ENCODE measurements around the gene PRKN. TPM values are rescaled to one million over a fixed set of nuclear protein-coding genes. Genes with fewer than 3 reads are reported as not detected.

The PRKN gene
- total RNA-seq, 3 donors from 2014 or later: 5.2 to 10.2 (median 8.1) TPM

DNA sequence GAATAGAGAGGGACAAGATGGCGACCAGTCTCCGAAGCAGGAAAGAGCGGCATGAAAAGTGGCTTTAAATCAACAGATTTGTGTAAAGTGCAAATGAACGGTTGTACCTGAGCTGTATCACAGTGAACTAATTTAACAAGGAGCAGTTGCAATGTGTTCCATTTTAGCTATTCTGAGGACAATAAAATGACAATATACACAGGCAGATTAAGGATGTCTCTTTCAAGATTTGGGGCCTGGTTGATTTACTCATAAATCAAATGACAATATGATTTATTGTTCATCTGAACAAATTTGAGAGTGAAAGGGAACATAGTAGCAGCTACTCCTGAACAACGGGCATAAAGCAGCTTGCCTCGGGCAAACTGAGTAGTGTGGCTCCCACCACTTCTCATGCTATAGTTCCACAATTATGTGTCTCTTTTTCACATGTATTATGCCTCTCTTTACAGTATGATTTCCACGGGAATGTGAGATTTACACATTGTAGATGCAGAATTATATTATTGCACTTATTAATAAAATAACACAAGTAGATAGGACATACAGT lies 1249.6 kb downstream of the PRKN start:
- no peak for DNase-seq
- Histone ChIP-seq H3K4me3 (no peak overlapping the region), H3K4me1 (ENCODE audit: low read depth) (no peaks in the 10 kb centered on the region), H3K9me3 (no peaks in the 10 kb centered on the region), H3K36me3 (ENCODE audit: low read depth) (no peaks in the 10 kb centered on the region)
- intact Hi-C loops (cut with DNase I, micrococcal nuclease): no loop called here
- ATAC-seq: no peak
- TF ChIP-seq, protein P1, sequence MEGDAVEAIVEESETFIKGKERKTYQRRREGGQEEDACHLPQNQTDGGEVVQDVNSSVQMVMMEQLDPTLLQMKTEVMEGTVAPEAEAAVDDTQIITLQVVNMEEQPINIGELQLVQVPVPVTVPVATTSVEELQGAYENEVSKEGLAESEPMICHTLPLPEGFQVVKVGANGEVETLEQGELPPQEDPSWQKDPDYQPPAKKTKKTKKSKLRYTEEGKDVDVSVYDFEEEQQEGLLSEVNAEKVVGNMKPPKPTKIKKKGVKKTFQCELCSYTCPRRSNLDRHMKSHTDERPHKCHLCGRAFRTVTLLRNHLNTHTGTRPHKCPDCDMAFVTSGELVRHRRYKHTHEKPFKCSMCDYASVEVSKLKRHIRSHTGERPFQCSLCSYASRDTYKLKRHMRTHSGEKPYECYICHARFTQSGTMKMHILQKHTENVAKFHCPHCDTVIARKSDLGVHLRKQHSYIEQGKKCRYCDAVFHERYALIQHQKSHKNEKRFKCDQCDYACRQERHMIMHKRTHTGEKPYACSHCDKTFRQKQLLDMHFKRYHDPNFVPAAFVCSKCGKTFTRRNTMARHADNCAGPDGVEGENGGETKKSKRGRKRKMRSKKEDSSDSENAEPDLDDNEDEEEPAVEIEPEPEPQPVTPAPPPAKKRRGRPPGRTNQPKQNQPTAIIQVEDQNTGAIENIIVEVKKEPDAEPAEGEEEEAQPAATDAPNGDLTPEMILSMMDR (IDR thresholded peaks at IDR 0.05): no peak

DNA sequence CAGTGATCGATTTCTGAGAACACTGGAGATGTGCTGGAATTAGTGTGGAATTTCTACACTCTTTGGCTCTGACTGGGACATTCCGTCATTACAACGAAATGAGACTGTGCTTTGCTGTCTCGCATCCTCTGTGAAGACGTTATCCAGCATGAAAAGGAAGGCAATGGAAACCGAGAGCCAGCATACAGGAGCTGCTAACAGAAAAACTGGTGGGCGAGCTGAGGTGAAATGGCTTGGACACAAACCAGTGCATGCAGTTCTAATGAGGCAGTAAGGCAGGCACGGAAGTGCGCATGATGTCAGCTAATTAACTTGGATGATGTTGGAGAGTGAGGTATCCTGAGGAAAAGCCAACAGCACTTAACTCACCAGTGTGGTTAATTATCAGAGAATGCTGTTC lies 1250.9 kb downstream of the PRKN start:
- intact Hi-C loops (cut with DNase I, micrococcal nuclease): no loop called here
- DNase-seq: peak in 1 of 3 donors; percentile 4
- H3K4me1 ChIP-seq (ENCODE audit: low read depth): no peaks in the 10 kb centered on the region
- ATAC-seq: no peak
- H3K4me3 ChIP-seq: no peak overlapping the region
- no peaks in the 10 kb centered on the region for H3K9me3 ChIP-seq
- TF ChIP-seq, protein P1 (IDR thresholded peaks at IDR 0.05): no peak
- no peaks in the 10 kb centered on the region for H3K36me3 ChIP-seq (ENCODE audit: low read depth)

DNA sequence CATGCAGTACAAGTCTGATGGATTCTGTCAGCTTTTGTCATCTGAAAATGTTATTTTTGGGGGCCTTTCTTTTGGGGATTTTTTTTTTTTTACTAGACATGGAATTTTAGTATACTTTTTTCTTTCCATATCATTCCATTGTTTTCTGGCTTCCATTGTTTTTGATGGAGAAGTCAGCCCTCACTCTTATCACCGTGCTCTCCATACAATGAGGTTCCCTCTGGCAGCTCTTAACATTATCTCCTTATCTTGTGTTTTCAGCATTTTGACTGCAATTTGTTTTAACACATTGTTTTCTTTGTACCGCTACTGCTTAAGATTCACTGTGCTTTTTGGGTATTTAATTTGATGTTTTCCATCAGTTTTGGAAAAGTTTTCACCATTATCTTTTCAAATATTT lies 1262.2 kb downstream of the PRKN start:
- Histone ChIP-seq H3K4me1 (ENCODE audit: low read depth) (no peaks in the 10 kb centered on the region), H3K9me3 (no peaks in the 10 kb centered on the region), H3K36me3 (ENCODE audit: low read depth) (no peaks in the 10 kb centered on the region), H3K4me3 (no peak overlapping the region)
- TF ChIP-seq, protein P1 (IDR thresholded peaks at IDR 0.05): no peak
- DNase-seq (no peak), ATAC-seq (no peak)
- intact Hi-C loops (cut with DNase I, micrococcal nuclease): no loop called here

DNA sequence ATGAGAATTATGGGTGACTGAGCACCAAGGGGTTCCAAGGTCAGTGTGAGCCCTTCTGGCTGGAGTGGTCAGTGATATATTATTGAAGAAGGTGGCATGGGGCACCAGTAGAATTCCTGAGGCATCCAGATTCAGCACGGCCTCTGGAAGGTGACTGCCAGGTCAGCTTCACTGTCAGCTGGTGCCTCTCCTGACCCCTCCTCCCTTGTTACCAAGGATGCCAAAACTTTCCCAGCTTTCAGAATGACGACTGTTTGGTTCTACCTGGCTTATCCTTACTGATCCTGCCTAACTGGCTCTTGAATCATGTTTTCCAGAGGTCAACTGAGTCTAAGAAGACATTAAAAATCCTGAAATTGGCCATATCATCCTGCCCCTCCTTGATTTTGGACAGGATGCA lies 1264.5 kb downstream of the PRKN start:
- no peaks in the 10 kb centered on the region for H3K4me1 ChIP-seq (ENCODE audit: low read depth)
- H3K36me3 ChIP-seq (ENCODE audit: low read depth): no peaks in the 10 kb centered on the region
- TF ChIP-seq, protein P1 (IDR thresholded peaks at IDR 0.05): no peak
- no peak overlapping the region for H3K4me3 ChIP-seq
- H3K9me3 ChIP-seq: no peaks in the 10 kb centered on the region
- intact Hi-C loops (cut with DNase I, micrococcal nuclease): no loop called here
- DNase-seq (no peak), ATAC-seq (no peak)

DNA sequence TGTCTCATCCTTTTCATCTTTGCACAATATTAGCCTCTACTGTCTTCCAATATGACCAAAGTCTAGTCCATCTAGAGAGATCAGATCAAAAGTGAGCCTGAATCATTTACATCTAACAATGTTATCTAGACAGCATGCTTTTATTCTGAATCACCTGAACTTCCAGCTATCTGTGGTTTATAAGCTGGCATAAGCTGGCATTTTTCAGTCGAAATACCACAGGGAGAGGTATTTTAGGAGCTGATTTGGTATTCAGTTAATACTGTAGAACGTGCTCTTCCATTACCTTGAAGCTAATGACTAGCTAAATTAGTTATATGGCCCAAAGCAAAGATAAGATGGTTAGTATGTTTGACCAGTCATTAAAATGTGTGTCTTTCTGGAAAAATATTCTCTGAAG lies 1265.4 kb downstream of the PRKN start:
- H3K4me1 ChIP-seq (ENCODE audit: low read depth): no peaks in the 10 kb centered on the region
- H3K9me3 ChIP-seq: no peaks in the 10 kb centered on the region
- intact Hi-C loops (cut with DNase I, micrococcal nuclease): no loop called here
- ATAC-seq (no peak), DNase-seq (no peak)
- no peaks in the 10 kb centered on the region for H3K36me3 ChIP-seq (ENCODE audit: low read depth)
- TF ChIP-seq, protein P1 (IDR thresholded peaks at IDR 0.05): no peak
- H3K4me3 ChIP-seq: no peak overlapping the region
